Activated CD8-positive, alpha-beta T cell treated with anti-CD3 and anti-CD28 coated beads, Interleukin-2, amount 10 ng/mL, durations not matched to agents 7 days and 5 days (primary cell): ENCODE measurements around the gene GOLGA8B. TPM values are rescaled to one million over a fixed set of nuclear protein-coding genes. Genes with fewer than 3 reads are reported as not detected.

ENCODE experiments used
- ATAC-seq: fragments of 150-1000 bp; cut with Tn5 transposase; one replicate; pipeline ENCODE4 v1.10.0; 2021; ENCODE audit warnings: moderate library complexity
- CTCF ChIA-PET: fragments of 350-600 bp; sonication (Branson Sonifier 250); formaldehyde crosslinking; loops from one replicate; lab custom pipeline; 2021; ENCODE audit warnings: antibody characterized with exemption; lab: Charles Lee
- POLR2A ChIA-PET: fragments of 350-600 bp; sonication (Branson Sonifier 250); formaldehyde crosslinking; loops from one replicate; lab custom pipeline; 2021; ENCODE audit warnings: antibody characterized with exemption; lab: Charles Lee
- DNase-seq: peaks from one replicate; pipeline ENCODE4 v3.0.0-alpha.2; 2020
- H3K27ac Mint-ChIP-seq: one replicate; pipeline ENCODE4 v1.8.0; 2021; ENCODE audit warnings: mild to moderate bottlenecking, mixed read lengths
- H3K27me3 Mint-ChIP-seq: one replicate; pipeline ENCODE4 v1.8.0; 2021; ENCODE audit warnings: low read depth, mixed read lengths
- H3K36me3 Mint-ChIP-seq: one replicate; pipeline ENCODE4 v1.8.0; 2021; ENCODE audit warnings: low read depth, mixed read lengths
- H3K4me1 Mint-ChIP-seq: one replicate; pipeline ENCODE4 v1.8.0; 2021; ENCODE audit warnings: low read depth, mixed read lengths
- H3K4me3 Mint-ChIP-seq: one replicate; pipeline ENCODE4 v1.8.0; 2021; ENCODE audit warnings: mild to moderate bottlenecking, mixed read lengths
- H3K9me3 Mint-ChIP-seq: one replicate; pipeline ENCODE4 v1.8.0; 2022; ENCODE audit warnings: mixed read lengths; ENCODE audit not compliant: insufficient read depth
- total RNA-seq, 2 experiments: library from RNA; stranded (reverse); gene quantifications; one replicate each; pipeline ENCODE4 v1.2.3, GENCODE V29; 2021

GOLGA8B gene
- total RNA-seq, 2 experiments from 2014 or later, result 189 to 191 TPM

DNA sequence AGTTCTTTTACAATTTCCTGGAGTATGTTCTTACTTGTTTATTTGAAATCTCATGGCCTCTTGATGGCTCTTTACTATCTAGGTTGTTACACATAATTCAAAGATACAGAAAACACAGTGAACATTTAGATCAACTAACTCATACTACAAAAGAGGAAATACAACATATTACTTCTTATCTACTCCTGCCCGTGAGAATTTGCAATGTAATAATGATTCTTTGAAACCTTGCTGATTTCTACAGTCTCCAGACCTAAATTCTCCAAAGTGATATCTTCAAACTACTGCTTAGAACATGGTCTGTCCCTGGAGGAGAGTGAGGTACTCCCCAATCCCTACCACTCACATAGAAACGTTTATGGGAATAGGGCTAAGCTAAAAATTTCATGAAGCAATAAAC, 29.9 kb upstream of the GOLGA8B start:
- no peak overlapping the region for H3K4me3 Mint-ChIP-seq
- H3K4me1 Mint-ChIP-seq, result peaks cover 16% of the 10 kb centered on the region
- H3K36me3 Mint-ChIP-seq, result no peaks in the 10 kb centered on the region
- peaks cover 32% of the 10 kb centered on the region for H3K27me3 Mint-ChIP-seq
- ATAC-seq, result no peak
- no peaks in the 10 kb centered on the region for H3K9me3 Mint-ChIP-seq
- H3K27ac Mint-ChIP-seq, result no peak overlapping the region
- ChIA-PET CTCF (no interaction called here), POLR2A (no interaction called here)
- no peak for DNase-seq

DNA sequence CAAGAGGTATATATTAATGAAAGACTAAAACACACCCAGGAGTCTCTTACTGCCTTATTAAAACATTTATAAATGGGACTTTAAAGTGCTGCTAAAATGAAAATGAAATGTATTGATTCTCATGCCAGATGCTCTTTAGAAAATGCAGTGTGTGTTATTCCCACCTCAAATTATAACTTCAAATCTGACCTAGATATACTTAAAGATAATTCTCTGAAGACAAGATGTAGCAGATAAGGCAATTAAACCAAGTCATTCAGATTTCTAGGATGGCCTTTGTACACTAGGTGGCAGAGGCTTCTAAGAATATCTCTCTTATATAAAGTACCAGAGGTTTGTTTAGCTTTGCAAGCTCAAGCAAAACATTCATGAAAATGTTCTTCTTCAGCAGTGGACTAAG, 26.9 kb upstream of the GOLGA8B start:
- Mint-ChIP-seq H3K9me3 (no peaks in the 10 kb centered on the region), H3K36me3 (no peaks in the 10 kb centered on the region), H3K27me3 (peaks cover 35% of the 10 kb centered on the region), H3K27ac (no peak overlapping the region), H3K4me1 (peaks cover 16% of the 10 kb centered on the region), H3K4me3 (no peak overlapping the region)
- ChIA-PET POLR2A (interaction anchor here (0.6 to 0.7 kb wide), 2 partner anchors 571 to 1439 kb away, joined by 3 to 4 read pairs; no protein-coding TSS in a partner anchor), CTCF (interaction anchor here (0.6 to 2.5 kb wide), 14 partner anchors 8 to 313 kb away, joined by 3 to 12 read pairs (median 4); partner anchors contain the start of genes NOP10 and NUTM1)
- no peak for DNase-seq
- ATAC-seq, result peak; percentile 63

DNA sequence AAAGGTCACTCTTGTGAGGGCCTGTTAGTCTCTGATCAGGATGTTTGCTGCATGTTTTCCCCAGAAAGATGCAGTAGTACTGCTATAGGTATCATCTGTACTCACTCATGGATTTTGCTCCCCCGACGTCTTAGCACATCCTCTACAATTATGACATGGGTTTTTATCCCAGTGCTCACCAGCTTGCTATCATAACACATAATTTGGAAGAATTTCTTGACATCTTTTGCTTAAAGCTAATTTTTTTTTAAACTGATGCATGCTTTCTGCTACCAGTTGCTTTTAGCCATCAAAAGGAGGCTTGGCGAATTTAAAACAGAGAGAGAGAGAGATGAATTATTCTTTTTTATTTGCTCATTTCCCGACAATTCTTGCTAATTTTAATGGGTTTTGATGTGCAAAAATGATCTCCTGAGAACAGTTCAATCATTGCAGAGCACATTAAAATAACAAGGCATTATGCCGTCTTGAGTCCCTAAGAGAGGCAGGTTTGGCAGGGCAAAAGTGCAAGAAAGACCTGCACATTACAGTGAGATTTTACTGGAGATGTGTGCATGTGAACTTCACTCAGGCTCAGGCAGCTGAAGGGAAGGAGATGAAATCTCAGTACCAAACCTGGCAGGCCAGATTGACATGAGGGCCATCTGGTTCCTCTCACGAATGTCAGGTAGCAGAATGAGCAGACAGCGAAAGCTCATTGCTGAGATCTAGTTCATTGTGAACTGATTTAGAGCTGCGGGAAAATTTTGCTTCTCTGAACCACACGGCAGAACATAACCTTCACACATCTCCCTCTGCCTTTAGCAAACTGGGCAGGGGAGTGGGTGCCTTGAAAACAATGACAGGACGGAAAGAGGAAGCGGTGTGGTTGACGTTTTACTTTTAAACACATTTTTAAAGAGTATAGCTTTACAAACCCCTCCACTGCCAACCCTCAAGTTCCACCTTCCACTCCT, 25.9 kb upstream of the GOLGA8B start:
- peak; percentile 57 for ATAC-seq
- peak overlapping the region; percentile 37 for H3K4me3 Mint-ChIP-seq
- H3K9me3 Mint-ChIP-seq, result no peaks in the 10 kb centered on the region
- CTCF ChIA-PET, result interaction anchor here (1.2 to 2.5 kb wide), 10 partner anchors 9 to 312 kb away, joined by 3 to 12 read pairs (median 4); partner anchors contain the start of genes NOP10 and NUTM1
- H3K27me3 Mint-ChIP-seq, result peaks cover 37% of the 10 kb centered on the region
- peak overlapping the region; percentile 64 for H3K27ac Mint-ChIP-seq
- peak; percentile 26 for DNase-seq
- POLR2A ChIA-PET, result no interaction called here
- no peaks in the 10 kb centered on the region for H3K36me3 Mint-ChIP-seq
- peaks cover 16% of the 10 kb centered on the region for H3K4me1 Mint-ChIP-seq

DNA sequence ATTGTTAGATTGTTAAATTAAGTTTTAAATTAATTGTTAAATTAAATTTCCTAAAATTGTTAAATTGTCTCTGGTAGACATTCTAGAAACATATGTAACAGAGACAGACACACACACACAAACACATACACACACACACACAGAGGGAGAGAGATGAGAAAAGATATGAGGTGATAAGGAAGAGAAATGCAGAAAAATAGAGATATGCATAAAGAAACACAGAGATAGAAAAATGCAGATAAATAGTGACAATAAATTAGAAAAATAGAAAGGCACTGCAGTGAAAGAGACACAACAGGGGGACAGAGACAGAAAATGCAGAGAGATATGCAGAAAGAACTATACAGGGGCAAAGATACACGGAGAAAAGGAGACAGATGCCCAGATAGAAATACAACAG, 25.1 kb upstream of the GOLGA8B start:
- no peaks in the 10 kb centered on the region for H3K9me3 Mint-ChIP-seq
- no peak overlapping the region for H3K27ac Mint-ChIP-seq
- H3K27me3 Mint-ChIP-seq, result peaks cover 43% of the 10 kb centered on the region
- ATAC-seq, result no peak
- no peak overlapping the region for H3K4me3 Mint-ChIP-seq
- no peak for DNase-seq
- POLR2A ChIA-PET, result no interaction called here
- H3K36me3 Mint-ChIP-seq, result no peaks in the 10 kb centered on the region
- CTCF ChIA-PET, result interaction anchor here (1.5 to 2.5 kb wide), 4 partner anchors 10 to 313 kb away, joined by 3 to 12 read pairs (median 9); no protein-coding TSS in a partner anchor
- H3K4me1 Mint-ChIP-seq, result peaks cover 16% of the 10 kb centered on the region

DNA sequence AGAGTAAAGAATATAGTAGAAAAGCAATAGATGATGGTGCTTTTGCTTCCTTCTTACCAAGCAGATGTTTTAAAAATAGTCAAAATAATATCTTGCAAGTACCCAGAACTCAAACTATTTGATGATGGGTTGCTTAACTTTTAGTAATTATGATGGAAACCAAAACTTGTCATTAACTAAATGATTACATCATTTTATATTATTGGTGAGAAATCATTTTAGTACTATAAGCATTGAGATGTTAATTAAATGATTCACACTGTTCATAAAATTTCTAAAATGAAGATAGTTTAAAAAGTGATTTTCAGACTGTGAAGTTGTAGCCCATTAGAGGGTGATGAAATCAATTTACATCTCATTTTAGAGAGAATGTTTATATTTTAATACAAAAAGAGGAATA, 24.4 kb upstream of the GOLGA8B start:
- DNase-seq (no peak), ATAC-seq (no peak)
- Mint-ChIP-seq H3K4me1 (peaks cover 16% of the 10 kb centered on the region), H3K9me3 (no peaks in the 10 kb centered on the region), H3K27me3 (peaks cover 43% of the 10 kb centered on the region), H3K36me3 (no peaks in the 10 kb centered on the region), H3K4me3 (no peak overlapping the region), H3K27ac (no peak overlapping the region)
- ChIA-PET POLR2A (no interaction called here), CTCF (no interaction called here)

DNA sequence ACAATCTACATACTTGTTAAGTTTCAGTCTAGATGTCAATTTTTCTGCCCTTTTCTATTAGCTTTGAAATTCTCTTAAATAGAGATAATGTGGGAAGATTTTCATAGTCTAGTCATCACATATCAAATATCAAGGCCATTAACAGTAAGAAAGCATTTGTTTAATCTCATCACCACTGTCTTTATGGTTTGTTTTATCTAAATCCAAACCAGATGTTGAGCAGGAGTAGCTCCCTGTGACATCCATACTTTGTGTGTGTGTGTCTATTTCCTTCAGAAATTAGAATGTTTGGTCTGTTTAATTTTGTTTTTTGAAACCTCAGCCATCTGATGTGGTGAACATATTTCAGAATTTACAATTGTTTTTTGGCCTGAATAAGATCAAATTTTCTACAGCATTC, 23.1 kb upstream of the GOLGA8B start:
- Mint-ChIP-seq H3K4me3 (no peak overlapping the region), H3K9me3 (no peaks in the 10 kb centered on the region), H3K27me3 (peaks cover 40% of the 10 kb centered on the region), H3K4me1 (peaks cover 16% of the 10 kb centered on the region), H3K36me3 (no peaks in the 10 kb centered on the region), H3K27ac (no peak overlapping the region)
- ATAC-seq, result no peak
- no peak for DNase-seq
- POLR2A ChIA-PET, result interaction anchor here (0.7 kb wide), 1 partner anchor 503 kb away, joined by 3 read pairs; no protein-coding TSS in a partner anchor
- CTCF ChIA-PET, result interaction anchor here (0.9 kb wide), 1 partner anchor 239 kb away, joined by 3 read pairs; the partner anchor contains the start of gene LPCAT4

DNA sequence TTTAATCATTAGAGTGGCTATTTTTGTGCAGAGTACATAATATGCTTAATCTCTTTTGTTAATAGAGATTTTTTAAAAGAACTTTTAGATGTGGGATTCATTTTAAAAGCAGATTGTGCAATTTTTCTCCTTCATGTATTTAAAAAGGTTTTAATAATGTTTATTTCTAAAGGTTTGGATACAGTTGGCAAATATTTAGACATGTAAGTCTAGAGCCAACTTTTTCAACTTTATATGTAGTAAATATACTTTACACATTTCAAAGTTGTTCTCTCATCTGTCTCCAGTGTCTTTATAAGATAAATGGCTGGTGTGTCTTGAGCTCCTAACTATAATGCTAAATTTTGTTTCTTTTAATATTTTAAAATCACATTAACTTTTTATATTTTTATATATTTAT, 22.7 kb upstream of the GOLGA8B start:
- ChIA-PET POLR2A (interaction anchor here (0.7 kb wide), 1 partner anchor 503 kb away, joined by 3 read pairs; no protein-coding TSS in a partner anchor), CTCF (no interaction called here)
- Mint-ChIP-seq H3K36me3 (no peaks in the 10 kb centered on the region), H3K4me1 (peaks cover 16% of the 10 kb centered on the region), H3K27ac (no peak overlapping the region), H3K9me3 (no peaks in the 10 kb centered on the region), H3K27me3 (peaks cover 41% of the 10 kb centered on the region), H3K4me3 (no peak overlapping the region)
- ATAC-seq, result no peak
- DNase-seq, result no peak

DNA sequence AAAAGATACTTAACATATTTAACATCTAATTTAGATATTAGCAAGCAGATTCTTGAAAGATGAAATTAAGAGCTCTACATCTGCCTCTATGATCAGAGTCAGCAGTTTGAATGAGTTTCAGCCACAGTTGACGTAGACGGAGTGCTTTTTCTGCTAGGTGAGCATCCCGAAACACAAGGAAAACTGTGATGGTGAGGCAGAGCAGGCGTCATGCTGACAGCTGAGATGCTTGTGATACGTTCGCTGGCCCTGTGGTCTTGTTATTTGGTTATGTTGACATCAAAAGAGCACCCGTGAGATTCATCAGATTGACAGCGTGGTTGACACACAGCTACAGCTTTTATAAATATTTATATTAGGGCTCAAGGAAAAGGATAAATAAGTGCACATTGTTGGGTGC, 19.6 kb upstream of the GOLGA8B start:
- CTCF ChIA-PET, result interaction anchor here (1.4 kb wide), 1 partner anchor 18 kb away, joined by 4 read pairs; no protein-coding TSS in a partner anchor
- Mint-ChIP-seq H3K36me3 (no peaks in the 10 kb centered on the region), H3K4me3 (no peak overlapping the region), H3K27ac (no peak overlapping the region), H3K9me3 (no peaks in the 10 kb centered on the region), H3K27me3 (peaks cover 49% of the 10 kb centered on the region), H3K4me1 (no peaks in the 10 kb centered on the region)
- POLR2A ChIA-PET, result no interaction called here
- ATAC-seq, result no peak
- no peak for DNase-seq

DNA sequence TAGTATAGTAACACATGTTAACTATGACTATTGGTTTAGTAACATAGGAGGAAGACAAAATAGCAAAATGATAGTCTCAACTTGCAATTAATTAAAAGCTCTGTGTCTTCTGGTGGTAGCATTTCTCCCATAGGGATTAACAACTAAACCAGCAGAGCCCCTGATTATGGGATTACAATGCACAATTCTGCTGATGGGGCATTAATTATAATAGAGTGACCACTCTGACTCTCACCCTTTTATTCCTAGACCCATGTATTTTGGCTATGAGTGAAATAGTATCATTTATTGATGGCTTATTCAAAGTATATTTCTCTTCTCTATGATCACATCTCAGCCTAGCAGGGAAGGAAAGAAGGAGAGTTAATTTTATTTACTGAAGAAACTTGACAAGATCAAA, 17.5 kb upstream of the GOLGA8B start:
- ChIA-PET CTCF (no interaction called here), POLR2A (no interaction called here)
- Mint-ChIP-seq H3K36me3 (no peaks in the 10 kb centered on the region), H3K9me3 (no peaks in the 10 kb centered on the region), H3K4me1 (no peaks in the 10 kb centered on the region), H3K27me3 (peaks cover 40% of the 10 kb centered on the region), H3K27ac (no peak overlapping the region), H3K4me3 (no peak overlapping the region)
- ATAC-seq, result no peak
- no peak for DNase-seq

DNA sequence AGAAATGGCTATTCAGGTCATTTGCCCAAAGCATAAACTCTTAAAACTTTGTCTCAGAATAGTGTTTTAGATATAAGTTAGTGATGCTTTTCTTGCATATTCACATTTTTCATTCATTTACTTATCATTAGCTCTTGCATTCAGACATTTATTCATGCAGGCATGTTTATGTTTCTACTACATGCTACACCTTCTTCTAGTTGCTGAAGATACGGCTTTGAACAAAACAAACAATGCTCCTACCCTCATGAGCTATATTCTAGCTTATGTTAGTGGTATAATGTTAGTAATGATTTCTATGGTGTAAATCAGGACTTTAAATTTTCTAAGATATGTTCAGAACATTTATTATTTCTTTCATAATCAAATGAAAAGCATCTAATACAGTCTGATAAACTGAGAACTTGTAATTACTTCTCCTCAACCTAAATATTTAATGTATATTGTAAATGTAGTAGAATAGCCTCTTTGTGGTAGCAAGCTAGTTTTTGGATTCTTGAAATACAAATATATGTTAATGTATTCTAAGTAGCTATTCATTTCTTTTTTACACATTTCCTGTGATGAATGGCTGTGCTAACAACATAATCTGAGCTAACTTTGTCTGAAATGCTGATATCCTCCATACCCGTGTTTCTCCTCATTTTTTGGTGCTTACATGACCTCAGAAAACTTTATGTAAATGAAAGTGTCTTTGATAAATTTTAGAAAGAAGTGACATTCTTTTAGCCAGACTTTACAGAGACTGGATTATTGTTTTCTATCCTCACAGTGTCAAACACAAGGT, 15.5 kb upstream of the GOLGA8B start:
- no peak overlapping the region for H3K27ac Mint-ChIP-seq
- POLR2A ChIA-PET, result no interaction called here

DNA sequence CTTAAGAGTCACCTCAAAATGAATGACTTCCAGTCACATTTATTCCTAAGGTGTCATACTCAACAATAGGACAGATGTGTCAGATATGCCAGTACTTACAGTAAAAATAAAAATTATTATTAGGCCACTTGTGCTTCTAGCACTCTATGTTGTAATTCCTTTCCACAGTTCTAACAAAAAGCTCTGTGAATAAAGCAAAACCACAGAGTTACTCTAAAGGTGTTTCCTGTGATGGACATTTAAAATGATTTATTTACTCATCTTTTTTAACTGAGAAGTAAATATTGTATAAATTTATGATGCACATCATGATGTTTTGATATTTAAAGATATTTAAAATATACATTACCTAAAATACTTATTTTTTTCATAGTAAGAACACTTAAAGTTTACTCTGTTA, 13.9 kb upstream of the GOLGA8B start:
- no peak overlapping the region for H3K27ac Mint-ChIP-seq
- H3K4me3 Mint-ChIP-seq, result no peak overlapping the region
- ChIA-PET POLR2A (no interaction called here), CTCF (no interaction called here)
- H3K27me3 Mint-ChIP-seq, result peaks cover 24% of the 10 kb centered on the region
- no peak for DNase-seq
- H3K36me3 Mint-ChIP-seq, result no peaks in the 10 kb centered on the region
- no peaks in the 10 kb centered on the region for H3K4me1 Mint-ChIP-seq
- no peaks in the 10 kb centered on the region for H3K9me3 Mint-ChIP-seq
- no peak for ATAC-seq

More for the DNA sequence above, 15.5 kb upstream of the GOLGA8B start:
- no peak for DNase-seq
- Mint-ChIP-seq H3K4me3 (no peak overlapping the region), H3K9me3 (no peaks in the 10 kb centered on the region), H3K4me1 (no peaks in the 10 kb centered on the region), H3K27me3 (peaks cover 32% of the 10 kb centered on the region), H3K36me3 (no peaks in the 10 kb centered on the region)
- no peak for ATAC-seq
- CTCF ChIA-PET, result interaction anchor here (1.2 kb wide), 1 partner anchor 11 kb away, joined by 4 read pairs; no protein-coding TSS in a partner anchor
